Amniotic stem cell (primary cell): ENCODE measurements around the gene USB1.

Experiments
- DNase-seq: peaks from one replicate; lab custom pipeline; 2025; lab: John Stamatoyannopoulos, UW

The USB1 gene

DNA sequence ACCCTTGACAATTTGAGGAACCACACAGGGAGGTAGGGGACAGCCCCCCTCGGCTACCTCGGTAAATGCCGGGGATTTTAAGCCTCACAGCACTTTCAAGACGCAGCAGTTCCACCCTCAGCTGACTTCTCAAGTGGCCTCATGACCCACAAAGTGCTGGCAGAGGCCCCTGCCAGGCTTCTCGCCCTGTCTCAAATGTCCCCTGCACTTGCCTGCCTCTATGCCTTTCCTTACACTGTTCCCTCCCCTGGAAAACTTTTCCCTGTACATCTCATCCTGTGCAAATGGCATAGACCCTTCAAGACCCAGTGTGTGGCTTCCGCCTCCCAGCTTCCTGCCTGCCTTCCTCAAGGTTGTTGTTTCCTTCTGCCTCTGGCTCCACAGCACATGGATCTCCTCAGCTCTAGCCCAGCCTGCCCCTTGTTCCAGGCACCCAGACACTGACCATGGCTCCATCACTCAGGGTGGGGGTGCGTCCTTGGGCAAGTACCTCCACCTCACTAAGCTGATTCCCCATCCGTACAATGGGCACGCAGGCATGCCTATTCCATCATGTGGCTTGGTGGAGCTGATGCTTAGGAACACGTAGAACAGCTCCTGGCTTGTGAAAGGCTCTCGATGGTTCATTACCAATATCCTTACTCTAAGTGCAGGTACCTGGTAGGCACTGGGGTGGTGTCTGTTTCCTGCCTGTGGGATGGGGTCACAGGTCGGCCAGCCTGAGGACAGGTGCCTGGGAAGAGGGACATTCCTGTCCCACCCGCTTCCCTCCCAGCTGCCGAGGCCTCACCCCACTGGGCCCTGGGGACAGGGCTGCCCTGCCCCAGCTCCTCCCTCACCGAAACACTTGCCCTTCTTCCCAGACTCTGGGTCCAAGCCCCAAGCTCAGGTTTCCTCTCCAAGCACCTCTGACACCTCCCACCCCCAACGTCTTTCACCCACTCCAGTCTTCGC lies 48.3 kb downstream of the USB1 start:
- DNase-seq = no peak

GRCh38 chr16:58051296-58051695 lies 50.1 kb downstream of the USB1 start:
- no peak for DNase-seq

DNA sequence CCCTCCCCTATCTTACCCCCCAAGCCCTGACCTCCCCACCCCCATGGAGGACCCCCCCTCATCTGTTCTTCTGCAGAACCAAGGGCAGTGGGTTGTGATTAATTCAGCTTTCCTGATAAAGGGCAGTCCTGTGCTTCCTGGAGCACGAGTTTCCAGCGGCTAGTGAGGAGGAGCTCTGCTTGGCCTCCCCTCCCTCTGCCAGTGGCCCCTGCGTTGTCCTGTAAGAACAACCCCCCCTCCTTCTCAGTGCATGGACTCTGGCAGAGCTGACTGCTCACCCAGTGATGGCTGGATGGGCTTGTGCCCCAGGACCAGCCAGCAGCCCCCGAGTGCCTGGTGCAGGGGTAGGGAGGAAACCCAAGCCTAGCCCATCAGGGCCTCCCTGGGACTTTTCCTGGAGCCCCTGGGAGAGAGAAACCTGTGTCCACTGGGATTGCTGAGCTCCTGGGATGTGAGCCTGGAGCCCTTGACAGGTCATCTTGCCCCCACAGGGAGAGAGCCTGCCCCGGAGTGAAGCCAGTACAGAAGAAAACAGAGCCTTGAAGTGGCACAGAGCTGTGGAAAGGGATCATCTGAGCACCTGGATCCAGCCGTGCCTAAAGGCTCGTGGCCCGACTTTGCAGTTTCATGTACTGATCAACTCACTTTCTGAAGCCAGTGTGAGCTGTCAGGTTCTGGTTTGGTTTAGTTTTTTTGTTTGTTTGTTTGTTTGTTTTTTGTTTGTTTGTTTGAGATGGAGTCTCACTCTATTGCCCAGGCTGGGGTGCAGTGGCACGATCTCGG lies 50.8 kb downstream of the USB1 start:
- DNase-seq = no peak

GRCh38 chr16:58053682-58054005 lies 52.4 kb downstream of the USB1 start:
- DNase-seq = no peak

DNA sequence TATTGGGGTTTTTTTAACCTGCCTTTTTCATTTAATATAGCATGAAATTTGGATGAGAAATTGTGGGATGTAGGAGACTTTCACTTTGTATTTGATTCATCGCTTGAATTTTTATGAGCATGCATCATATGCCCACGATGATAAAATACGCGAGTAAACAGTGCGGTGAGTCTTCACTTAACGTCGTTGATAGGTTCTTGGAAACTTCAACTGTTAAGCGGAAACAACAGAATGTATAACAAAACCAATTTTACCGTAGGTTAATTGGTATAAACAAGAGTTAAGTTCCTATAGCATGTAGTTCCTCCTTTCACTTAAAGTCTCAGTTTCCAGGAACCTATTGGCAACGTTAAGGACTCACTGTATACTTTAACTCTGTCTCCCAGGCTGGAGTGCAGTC lies 53.1 kb downstream of the USB1 start:
- DNase-seq = no peak

- DNase-seq = no peak
These were observed 55.4 kb downstream of the USB1 start for GRCh38 chr16:58056580-58056979.

- no peak for DNase-seq
These were observed 55.9 kb downstream of the USB1 start for GRCh38 chr16:58057121-58057520.

GRCh38 chr16:58057784-58058183 lies 56.6 kb downstream of the USB1 start:
- DNase-seq = no peak

GRCh38 chr16:58062821-58063220 lies 61.6 kb downstream of the USB1 start:
- no peak for DNase-seq

DNA sequence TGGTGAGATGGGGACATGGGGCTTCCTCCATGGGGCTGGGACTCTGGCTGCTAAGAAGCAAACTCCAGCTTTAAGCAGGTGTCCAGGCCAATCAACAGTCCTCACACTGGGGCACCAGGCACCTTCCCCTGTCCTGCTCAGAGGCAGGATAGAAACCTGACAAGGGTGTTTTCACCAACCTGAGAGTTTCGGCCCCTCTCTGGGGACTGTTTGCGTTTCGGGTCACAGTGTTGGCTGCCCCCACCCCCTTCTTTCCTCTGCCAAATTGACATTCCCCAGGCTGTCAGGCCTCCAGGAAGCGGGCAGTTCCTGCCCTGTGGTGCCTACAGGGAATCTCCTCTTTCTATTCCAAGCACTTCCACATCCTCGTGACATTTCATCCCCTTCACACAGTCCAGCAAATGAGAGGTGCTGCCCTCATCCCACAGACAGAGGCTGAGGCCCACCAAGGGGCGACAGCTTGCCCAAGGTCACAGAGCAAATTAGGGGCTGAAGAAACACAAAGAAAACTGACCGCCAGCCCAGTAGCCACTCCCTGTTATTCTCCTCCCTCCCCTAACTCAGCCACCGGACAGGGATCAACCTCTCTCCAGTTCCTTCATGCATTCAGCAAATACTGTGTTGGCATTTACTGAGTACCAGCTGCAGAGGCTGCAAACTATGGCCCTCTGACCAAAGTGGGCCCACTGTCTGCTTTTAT lies 62.3 kb downstream of the USB1 start:
- no peak for DNase-seq

- DNase-seq = no peak
These were observed 69.4 kb downstream of the USB1 start for GRCh38 chr16:58070585-58070984.
